Amniotic stem cell (primary cell): ENCODE measurements around the gene DIP2C.

ENCODE experiments used
- DNase-seq: peaks from one replicate; lab custom pipeline; 2025; lab: John Stamatoyannopoulos, UW

The DIP2C gene

GRCh38 chr10:391847-392704 is 297.4 kb downstream of the DIP2C start:
- no peak for DNase-seq

GRCh38 chr10:391305-391704 is 298.2 kb downstream of the DIP2C start:
- DNase-seq: no peak

DNA sequence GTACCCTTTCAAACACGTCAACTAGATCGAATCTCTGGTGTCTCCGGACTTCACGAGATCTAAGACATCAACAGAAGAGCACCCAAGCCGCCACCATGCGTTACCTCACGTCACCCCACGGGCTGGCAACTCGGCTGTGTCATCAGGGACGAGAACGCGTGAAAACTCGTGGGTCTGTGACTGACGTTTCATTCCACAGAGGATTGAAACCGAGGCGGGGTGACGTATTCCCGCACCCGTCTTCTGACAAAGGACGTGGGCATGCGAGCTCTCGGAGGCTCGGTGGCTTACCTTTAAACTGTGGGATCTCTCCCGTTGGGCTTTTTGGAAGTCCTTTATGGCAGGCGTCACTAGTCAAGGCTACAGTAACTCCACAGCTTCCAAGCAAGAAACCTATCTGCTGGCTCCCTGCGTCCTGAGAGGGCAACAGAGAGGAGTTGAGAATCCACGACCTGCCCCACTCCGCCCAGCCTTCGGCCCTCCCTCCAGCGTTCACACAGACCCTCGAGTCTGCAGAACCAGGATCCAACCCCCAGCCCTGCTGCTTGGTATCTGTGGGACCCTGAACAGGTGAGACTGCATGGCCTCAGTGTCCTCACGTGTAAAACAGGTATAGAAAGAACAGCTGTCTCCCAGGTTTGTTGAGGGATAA is 298.9 kb downstream of the DIP2C start:
- no peak for DNase-seq

DNA sequence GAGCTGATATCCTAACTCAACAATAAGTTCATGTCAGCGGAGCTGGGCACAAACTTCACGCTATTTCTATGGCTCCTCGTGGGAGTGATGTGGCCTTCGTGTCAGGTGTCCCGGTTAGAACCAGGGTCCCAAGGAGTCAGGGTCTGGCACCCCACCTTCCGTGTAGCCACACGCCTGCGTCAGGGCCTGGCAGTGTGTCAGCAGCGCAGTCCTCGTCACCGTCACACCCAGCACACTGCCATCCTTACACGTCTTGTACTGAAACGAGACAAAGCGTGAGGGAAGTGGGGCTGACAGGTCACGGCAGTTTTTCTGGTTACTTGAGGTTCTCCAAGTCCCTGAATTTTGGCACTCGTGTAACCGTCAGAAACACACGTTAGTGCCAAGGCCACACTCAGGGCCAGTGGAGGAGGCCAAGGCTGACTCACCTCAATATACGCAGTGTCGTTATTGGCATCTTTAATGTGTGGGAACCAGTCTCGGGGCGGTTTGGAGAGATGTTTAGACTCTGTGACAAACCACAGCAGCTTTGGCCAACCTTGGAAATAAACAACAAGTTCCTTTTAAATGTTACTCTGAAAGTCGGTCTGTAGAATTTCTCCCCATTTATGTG is 299.5 kb downstream of the DIP2C start:
- no peak for DNase-seq

DNA sequence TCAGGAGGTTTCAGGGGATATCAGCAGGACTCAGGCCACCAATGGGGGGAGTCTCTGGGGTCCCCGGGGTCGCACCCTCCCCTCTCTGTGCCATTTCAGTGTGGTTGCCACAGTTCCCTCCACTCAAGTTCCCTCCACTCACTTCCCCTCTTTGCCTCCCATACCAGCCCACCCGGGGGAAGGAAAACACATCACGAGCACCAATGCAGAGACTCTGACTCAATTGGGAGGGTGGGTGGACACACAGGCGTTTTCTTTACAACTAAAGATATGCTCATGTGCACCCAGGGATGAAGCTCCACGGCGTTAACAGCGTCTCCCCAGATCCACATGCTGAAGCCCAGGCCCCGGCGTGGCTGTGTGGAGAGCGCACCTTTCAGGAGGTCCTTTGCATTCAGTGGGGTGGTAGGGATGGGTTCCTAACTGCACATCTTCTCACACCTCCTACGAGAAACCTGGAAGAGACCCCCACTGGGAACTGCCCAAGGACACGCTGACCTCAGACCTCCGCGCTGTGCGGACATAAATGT is 300.1 kb downstream of the DIP2C start:
- DNase-seq: no peak

DNA sequence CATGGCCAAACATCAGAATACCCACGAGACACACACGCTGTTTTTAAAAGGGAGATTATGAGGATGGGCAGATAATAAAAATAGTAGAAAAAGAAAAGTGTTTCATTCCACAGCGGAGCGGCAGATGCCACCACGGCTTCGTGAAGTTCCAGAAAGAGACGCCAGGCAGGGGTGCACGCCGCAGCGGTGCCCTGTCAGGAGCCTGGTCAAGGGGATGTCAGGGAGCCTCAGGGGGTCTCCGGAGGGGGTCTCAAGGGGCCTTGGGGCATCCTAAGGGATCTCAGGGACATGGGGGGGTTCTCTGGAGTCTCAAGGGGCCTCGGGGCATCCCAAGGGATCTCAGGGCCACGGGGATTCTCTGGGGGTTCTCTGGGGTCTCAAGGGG is 300.8 kb downstream of the DIP2C start:
- DNase-seq: no peak

- DNase-seq: no peak
Observed at GRCh38 chr10:387909-388660, 301.4 kb downstream of the DIP2C start.

DNA sequence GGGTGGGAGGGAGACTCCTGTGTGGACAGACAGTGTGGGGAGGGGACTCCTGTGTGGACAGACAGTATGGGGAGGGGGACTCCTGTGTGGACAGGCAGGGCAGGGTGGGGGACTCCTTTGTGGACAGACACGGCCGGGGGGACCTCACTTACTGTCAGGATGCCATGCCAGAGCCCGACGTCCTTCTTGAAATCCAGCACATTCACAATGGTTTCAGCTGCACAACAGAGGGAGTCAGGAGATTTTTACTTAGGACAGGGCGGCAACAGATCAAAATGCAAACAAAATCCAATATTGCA is 301.9 kb downstream of the DIP2C start:
- no peak for DNase-seq

DNA sequence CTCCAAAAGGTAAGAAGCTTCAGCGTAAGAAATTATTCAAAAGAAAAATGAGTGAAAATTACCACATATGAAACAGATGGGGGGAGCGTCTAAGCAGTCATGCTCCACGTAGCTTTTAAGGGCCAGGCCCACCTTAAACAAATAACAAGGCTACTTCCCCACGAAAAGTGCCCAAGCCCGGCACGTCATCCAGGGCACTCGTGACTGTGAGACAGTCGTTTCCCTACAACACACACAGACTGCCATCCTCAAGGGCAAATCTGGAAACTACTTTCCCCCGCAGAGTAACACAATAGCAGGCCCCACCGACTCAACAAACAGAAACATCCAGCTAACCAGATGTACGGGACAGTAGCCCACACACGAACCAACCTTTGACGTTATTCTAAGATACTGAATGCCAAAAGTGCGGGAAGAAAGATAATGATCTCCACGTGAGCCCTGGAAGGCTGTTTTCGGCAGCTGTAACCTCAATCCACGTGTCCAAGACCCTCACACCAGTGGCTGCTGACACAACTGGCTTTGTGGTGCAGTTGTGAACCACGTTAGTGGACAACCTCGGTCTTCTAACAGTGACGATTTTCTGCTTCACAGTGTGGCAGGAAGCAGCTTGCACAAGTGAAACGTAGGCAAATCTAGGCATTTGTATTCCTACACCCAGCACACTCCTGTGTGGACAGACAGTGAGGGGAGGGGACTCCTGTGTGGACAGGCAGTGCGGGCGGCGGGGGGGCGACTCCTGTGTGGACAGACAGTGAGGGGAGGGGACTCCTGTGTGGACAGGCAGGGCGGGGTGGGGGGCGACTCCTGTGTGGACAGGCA is 302.5 kb downstream of the DIP2C start:
- DNase-seq: no peak

GRCh38 chr10:385571-386300 is 303.7 kb downstream of the DIP2C start:
- no peak for DNase-seq

DNA sequence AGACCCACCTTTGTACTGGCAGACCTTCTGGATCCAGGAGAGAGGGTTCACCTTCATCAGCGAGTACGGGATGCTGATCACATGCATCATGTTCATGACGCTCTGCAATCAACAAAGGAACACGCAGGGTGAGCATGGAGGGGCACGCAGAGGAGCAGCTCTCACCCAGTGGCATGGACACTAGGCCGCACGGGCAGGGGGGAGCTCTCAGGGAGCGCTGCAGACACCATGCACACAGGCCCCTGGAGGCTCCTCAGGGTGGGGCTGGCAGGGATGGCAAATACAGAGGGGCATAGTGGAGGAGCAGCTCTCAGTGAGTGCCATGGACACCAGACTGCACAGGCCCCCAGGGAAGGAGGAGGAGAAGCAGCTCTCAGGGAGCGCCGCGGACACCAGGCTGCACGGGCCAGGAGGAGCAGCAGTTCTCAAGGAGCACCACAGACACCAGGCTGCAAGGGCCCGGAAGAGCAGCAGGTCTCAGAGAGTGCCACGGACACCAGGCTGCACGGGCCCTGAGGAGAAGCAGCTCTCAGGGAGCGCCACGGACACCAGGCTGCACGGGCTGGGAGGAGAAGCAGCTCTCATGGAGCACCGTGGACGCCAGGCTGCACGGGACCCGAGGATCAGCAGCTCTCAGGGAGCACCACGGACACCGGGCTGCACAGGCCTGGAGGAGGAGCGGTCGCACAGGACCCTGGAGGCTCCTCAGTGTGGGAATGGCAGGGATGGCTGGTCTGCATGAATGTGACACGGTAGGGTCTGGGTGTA is 304.7 kb downstream of the DIP2C start:
- DNase-seq: no peak

DNA sequence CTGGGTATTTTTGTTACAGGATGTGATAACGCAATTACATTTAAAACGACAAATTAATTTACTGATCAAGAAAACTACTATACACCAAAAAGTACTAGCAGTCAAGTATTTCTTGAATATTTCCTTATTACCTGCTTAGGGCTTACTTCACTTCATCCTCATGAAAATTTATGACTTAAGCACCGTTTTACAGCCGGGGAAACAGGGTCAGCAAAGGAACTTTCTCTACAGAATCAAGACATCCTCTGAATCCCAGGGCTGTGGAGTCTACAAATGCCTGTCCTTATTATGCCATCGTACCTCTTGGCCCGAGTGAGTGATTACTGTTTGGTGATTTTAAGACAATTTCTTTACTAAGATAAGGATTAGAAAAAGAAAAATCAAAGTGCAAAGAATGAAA is 305.9 kb downstream of the DIP2C start:
- DNase-seq: no peak

- DNase-seq: no peak
Observed at GRCh38 chr10:381805-382204, 307.7 kb downstream of the DIP2C start.

- no peak for DNase-seq
Observed at GRCh38 chr10:381346-381745, 308.1 kb downstream of the DIP2C start.

GRCh38 chr10:380313-380940 is 309.0 kb downstream of the DIP2C start:
- DNase-seq: no peak

DNA sequence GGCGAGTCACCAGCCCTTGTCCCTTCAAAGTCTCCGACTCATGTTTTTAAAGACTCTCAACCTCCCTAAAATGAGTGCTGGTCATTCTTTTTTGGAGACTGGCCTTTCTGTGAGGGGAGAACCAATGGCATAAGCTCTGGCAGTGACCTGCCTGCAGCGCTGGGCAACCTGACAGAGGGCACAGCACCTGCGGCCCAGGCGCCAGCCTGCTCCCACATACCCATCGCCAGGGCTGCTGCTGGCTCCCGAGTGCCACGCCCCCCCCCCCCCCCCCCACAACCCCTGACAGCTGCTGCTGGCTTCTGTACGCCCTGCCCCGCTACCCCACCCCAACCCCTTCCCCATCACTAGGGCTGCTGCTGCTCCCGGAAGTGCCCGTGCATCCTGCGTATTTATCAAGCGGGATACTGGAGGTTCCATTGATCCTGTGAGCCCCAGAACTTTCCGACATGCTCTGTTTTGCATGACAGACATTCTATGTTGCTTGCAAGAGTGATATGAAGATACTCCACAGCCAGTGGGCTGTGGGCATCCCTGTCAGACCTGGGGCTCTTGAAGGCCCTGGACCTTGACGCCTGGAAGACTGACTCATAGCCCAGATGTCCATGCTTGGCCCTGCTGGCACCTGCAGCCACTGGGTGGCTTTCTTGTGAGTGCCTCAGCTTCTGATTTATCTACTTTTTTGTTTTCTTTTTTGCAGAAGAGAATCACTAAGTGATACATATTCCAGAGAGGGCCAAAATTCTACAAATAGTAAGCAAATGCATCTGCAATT is 310.4 kb downstream of the DIP2C start:
- DNase-seq: no peak

DNA sequence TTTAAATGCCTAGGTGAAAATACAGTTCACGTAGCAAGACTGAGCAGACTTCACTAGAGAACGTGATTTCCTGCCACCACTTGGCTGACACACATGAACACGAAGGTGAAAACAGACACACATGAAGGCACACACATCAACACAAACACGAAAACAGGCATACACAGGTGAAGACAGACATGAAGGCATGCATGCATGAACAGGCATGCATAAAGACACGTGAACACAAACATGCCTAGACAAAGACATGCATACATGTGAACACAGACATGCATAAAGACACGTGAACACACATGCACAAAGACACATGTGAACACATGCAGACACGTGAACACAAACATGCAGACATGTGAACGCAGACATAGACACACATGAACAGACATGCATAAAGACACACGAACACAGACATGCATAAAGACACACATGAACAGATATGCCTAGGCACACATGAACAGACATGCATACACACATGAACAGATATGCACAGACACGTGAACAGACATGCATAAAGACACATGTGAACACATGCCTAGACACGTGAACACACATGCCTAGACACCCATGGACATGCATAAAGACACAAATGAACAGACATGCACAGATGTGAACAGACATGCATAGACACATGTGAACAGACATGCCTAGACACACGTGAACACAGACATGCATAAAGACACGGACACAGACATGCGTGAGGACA is 311.1 kb downstream of the DIP2C start:
- DNase-seq: no peak

- DNase-seq: no peak
Observed at GRCh38 chr10:377228-377627, 312.2 kb downstream of the DIP2C start.
